Nephron (organoid): ENCODE data around the gene ANKRD17.

ENCODE experiments used
- H3K27ac Mint-ChIP-seq, 3 experiments: 2 replicates each; pipeline ENCODE4 v1.8.0; 2020; ENCODE audit warnings: mixed read lengths in 3 of 3, mild to moderate bottlenecking in 2 of 3, moderate library complexity in 1 of 3
- H3K27me3 Mint-ChIP-seq: 2 replicates; pipeline ENCODE4 v1.8.0; 2021; ENCODE audit warnings: low read depth, mild to moderate bottlenecking, moderate library complexity, mixed read lengths
- H3K36me3 Mint-ChIP-seq: 2 replicates; pipeline ENCODE4 v1.8.0; 2020; ENCODE audit warnings: low read depth, mixed read lengths
- H3K4me1 Mint-ChIP-seq: 2 replicates; pipeline ENCODE4 v1.8.0; 2020; ENCODE audit warnings: mixed read lengths
- H3K4me3 Mint-ChIP-seq, 3 experiments: 2 replicates each; pipeline ENCODE4 v1.8.0; 2020; ENCODE audit warnings: mild to moderate bottlenecking in 3 of 3, mixed read lengths in 3 of 3, moderate library complexity in 2 of 3
- H3K9me3 Mint-ChIP-seq: 2 replicates; pipeline ENCODE4 v1.8.0; 2020; ENCODE audit warnings: mixed read lengths
- CTCF ChIP-seq, 3 experiments: fragments of 200-600 bp; sonication (generic); IDR thresholded peaks; one replicate each; pipeline ENCODE4 v1.5.0; 2021; ENCODE audit warnings: antibody characterized with exemption in 3 of 3; ENCODE audit not compliant: unreplicated experiment in 3 of 3

Gene ANKRD17

GRCh38 chr4:73129319-73129718, 129.3 kb downstream of the ANKRD17 start:
- Mint-ChIP-seq H3K4me3 (no peak overlapping the region), H3K9me3 (no peaks in the 10 kb centered on the region), H3K36me3 (peaks cover 62% of the 10 kb centered on the region), H3K27me3 (no peaks in the 10 kb centered on the region), H3K4me1 (no peaks in the 10 kb centered on the region), H3K27ac (no peak overlapping the region)
- TF ChIP-seq CTCF (IDR thresholded peaks at IDR 0.05; ENCODE audit: unreplicated experiment in 3 of 3): no peak

DNA sequence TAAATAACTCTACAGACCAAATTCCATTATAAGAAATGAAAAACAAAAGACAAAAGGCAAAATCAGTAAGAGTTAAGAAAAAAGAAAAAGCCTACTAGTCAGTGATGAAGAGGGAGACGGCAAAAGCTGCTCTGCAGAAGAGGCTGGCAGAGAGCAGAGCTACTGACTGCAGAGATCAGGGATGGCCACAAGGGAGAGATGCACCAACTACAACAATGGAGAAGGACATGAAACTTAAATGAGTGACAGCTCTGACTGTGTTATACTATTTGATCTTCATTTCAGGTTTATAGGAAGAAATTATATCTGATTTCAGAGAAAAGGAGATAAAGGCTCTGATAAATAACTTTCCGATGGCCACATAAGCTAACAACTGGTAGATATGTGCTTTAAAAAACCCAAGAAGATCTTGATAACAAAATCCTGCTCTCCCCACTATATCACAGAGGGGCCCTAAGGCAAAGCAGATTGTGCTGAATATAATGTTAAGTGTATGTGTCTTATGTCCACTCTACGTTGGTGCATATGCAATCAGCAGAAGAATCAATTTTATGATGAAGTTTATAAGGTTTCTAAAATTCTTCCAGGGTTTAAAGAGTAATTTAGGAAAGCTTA, 130.7 kb downstream of the ANKRD17 start:
- H3K27me3 Mint-ChIP-seq: no peaks in the 10 kb centered on the region
- H3K4me3 Mint-ChIP-seq: no peak overlapping the region

DNA sequence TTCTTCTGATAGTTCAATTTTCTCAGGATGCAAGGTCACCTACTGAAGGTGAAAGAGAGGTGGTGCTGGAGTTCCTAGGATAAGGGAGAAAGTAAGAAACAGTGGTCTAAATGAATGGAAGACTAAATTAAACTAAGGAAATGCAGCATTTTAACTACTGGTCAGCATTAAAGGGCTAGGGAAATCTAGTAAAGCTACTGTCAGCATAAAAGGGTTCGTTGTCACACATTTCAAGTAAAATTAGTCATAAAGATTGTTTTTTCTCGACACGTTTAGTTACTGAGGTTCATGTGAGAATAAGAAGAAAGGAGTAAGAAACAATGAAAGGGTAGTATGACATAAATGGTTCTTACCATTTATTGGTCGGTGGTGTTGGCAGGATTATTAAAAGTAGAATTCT, 149.1 kb downstream of the ANKRD17 start:
- TF ChIP-seq CTCF (IDR thresholded peaks at IDR 0.05; ENCODE audit: unreplicated experiment in 3 of 3): no peak
- Mint-ChIP-seq H3K9me3 (no peaks in the 10 kb centered on the region), H3K4me1 (no peaks in the 10 kb centered on the region), H3K27ac (no peak overlapping the region), H3K36me3 (peaks cover 41% of the 10 kb centered on the region), H3K4me3 (no peak overlapping the region), H3K27me3 (no peaks in the 10 kb centered on the region)

More for the DNA sequence above, 130.7 kb downstream of the ANKRD17 start:
- Mint-ChIP-seq H3K27ac (no peak overlapping the region), H3K4me1 (no peaks in the 10 kb centered on the region), H3K36me3 (peaks cover 61% of the 10 kb centered on the region), H3K9me3 (no peaks in the 10 kb centered on the region)
- TF ChIP-seq CTCF (IDR thresholded peaks at IDR 0.05; ENCODE audit: unreplicated experiment in 3 of 3): no peak

- Mint-ChIP-seq H3K36me3 (peaks cover 49% of the 10 kb centered on the region), H3K27ac (no peak overlapping the region), H3K4me3 (no peak overlapping the region), H3K27me3 (no peaks in the 10 kb centered on the region), H3K9me3 (no peaks in the 10 kb centered on the region), H3K4me1 (no peaks in the 10 kb centered on the region)
- no peak for TF ChIP-seq CTCF (IDR thresholded peaks at IDR 0.05; ENCODE audit: unreplicated experiment in 3 of 3)
These were observed 153.9 kb downstream of the ANKRD17 start for GRCh38 chr4:73104695-73105094.

DNA sequence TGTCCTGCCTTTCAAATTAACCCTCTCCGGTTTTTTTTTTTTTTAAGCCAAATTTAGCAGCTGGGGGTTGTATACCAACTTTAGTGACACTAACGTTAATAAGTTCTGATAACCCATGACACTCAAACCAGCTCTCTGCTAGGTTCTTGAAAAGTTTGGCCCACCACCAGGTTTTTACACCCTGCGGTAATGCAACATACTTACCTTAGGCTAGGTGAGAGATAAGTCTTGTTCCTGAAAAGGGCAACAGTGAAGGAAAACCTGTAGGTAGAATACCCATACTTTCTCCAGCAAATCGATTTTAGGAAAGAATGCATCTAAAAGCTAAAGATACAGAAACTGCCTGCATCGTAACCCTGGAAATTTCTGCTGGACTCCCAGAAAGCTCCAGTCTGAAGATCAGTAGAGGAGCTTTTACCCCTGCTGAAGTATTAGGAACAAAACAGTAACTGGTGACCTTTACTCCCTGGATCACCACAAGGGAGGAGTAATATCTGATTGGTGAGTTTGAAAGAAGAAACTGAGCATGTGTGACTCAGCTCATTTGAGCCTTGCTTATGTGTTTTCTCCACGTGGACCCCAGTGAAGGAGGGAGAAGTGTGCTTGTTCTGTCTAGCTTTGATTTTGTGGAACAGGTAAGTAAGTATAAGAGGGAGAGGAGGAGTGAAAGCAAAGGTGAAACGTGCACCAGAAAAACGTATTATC, 154.6 kb downstream of the ANKRD17 start:
- Mint-ChIP-seq H3K27ac (peak overlapping the region in 1 of 3 experiments; percentile 21), H3K36me3 (peaks cover 54% of the 10 kb centered on the region), H3K4me3 (no peak overlapping the region)

More for the DNA sequence above, 154.6 kb downstream of the ANKRD17 start:
- no peak for TF ChIP-seq CTCF (IDR thresholded peaks at IDR 0.05; ENCODE audit: unreplicated experiment in 3 of 3)
- no peaks in the 10 kb centered on the region for H3K27me3 Mint-ChIP-seq
- no peaks in the 10 kb centered on the region for H3K4me1 Mint-ChIP-seq
- H3K9me3 Mint-ChIP-seq: no peaks in the 10 kb centered on the region
